Left renal cortex interstitium (tissue), 4 donors: ENCODE results near the gene IGFL1. TPM values are rescaled to one million over a fixed set of nuclear protein-coding genes. Genes with fewer than 3 reads are reported as not detected.
A peak's percentile ranks its signal among the peaks of the same experiment; 100 is the strongest.
"Not testable (repeated sequence)": the region's sequence is repeated elsewhere in the genome, so short reads cannot be mapped to it uniquely, and the experiment has no call there.

Experiments
- DNase-seq, 4 donors: peaks; one replicate each; pipeline ENCODE4 v3.0.0-alpha.2; 2013; ENCODE audit warnings: low read depth in 4 of 4, low spot score in 2 of 4, missing footprints in 1 of 4
- polyA plus RNA-seq, 4 donors: library from polyadenylated mRNA; unstranded; fragments of 120-200 nt; gene quantifications; one replicate each; pipeline ENCODE4 v1.2.1, GENCODE V29; 2013; ENCODE audit not compliant: insufficient read length in 4 of 4

IGFL1 gene
- polyA plus RNA-seq, 4 donors = not detected

DNA sequence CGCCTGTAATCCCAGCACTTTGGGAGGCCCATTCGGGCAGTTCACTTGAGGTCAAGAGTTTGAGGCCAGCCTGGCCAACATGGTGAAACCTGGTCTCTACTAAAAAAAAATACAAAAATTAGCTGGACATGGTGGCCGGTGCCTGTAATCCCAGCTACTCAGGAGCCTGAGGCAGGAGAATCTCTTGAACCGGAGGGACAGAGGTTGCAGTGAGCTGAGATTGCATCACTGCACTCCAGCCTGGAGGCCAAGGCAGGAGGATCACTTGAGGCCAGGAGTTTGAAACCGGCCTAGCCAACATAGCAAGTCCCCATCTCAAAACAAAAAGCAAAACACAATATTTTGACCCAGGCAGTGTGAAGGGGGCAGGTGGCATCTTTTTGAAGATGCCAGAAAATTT is 35.3 kb downstream of the IGFL1 start:
- DNase-seq = not testable (repeated sequence)

DNA sequence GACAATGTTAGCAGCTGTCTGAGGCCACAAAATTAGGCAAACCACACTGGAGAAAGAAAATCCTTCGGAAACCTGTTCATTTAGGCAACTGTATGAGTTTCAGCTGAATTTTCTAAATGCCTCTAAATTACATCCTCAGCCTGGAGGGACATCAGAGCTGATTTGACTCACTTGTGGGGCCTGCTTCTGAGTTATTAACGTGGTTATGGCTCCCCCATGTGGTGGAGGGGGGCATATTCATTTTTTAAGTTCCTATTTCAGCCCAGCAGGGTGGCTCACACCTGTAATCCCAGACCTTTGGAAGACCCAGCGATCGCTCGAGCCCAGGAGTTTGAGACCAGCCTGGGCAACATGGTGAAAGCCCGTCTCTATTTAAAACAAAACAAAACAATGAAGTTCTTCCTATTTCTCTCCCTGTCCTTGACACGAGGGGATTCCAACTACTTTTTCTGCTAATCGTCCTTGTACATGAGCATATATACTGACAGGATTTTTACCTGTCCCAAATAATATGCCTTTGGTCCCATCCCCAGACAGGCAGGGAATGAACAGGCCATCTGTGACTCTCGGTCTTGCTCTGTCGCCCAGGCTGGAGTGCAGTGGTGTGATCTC is 35.8 kb downstream of the IGFL1 start:
- peak; percentile 17 to 66 (median 59) for DNase-seq

DNA sequence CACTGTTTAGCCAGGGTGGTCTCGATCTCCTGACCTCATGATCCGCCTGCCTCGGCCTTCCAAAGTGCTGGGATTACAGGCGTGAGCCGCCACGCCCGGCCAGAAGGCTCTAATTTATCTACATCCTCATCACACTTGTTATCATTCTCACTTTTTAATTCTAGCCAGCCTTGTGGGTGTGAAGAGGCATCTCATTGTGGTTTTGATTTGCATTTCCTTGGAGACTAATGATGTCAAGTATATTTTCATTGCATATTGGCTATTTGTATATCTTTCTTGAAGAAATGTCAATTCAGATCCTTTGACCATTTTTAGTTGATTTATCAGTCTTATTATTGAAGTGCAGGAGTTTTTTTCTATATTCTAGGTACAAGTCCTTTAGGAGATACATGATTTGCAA is 39.6 kb downstream of the IGFL1 start:
- no peak for DNase-seq

DNA sequence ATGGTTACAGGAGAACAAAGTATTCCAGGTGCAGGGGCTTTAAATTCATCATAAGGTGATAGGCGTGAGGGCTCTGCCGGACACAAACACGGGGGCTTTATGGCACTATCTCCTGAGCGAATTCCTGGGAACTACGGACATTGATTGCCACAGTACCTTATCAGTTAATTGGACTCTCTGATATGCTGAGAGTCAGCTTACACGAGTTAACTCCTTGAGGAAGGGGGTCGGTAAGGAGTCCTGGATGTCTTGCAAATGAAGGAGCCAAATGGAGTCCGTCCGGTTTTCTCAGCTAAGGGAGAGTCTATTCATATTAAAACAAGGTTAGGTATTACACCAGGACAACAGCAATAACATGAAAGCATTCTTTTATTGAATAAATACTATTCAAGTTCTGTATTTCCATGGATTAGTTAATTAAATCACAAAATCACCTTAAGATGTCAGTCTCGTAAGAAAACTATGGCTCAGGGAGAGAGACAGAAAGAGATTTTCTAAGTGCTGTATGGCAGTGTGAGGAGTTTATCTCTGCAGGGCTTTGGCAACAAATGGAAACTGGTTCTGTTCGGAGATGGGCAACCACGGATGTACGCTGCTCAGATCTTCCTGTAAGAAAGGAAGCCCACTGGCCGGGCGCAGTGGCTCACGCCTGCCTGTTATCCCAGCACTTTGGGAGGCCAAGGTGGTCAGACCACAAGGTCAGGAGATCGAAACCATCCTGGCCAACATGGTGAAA is 41.1 kb downstream of the IGFL1 start:
- no peak for DNase-seq

DNA sequence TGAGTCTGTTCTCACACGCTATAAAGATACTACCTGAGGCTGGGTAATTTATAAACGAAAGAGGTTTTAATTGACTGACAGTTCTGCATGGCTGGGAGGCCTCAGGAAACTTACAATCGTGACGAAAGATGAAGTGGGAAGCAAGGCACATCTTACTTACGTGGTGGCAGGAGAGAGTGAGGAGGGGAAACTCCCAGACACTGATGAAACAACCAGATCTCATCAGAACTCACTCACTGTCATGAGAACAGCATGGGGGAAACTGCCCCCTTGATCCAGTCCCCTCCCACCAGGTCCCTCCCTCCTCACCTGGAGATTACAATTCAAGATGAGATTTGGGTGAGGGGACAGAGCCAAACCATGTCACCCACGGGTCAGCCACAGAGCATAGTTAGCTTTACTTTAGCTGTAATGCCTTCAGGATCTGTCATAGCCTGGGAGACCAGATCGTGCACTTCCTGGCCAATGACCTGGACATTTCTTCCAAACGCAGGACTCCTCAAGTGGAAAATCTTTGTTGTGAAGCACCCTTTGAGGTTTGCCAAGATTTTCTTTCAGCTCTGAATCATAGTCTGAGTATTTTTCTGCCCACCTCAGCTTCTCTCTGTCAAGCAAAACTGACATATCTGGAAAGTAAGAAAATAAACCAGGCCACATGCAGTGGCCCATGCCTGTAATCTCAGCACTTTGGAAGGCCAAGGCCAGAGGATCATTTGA is 42.1 kb downstream of the IGFL1 start:
- DNase-seq = no peak

DNA sequence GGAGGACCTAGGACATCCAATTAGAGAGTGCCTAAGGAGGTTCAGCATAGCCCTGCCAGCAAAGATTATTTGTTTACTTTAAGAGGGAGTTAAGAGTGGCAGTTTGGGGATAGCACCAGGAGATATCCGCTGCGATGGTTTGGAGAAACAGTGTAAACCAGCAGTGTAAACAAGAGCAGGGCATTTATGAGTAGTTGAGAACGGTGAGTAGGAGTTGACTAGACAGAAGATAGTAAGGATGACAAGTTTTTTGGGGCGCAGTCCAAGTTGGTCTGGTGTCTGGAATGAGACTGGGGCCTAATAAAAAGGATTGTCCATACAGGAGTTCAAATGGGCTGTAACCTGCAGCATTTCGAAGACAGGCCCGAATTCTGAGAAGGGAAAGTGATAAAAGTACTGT is 44.4 kb downstream of the IGFL1 start:
- not testable (repeated sequence) for DNase-seq

DNA sequence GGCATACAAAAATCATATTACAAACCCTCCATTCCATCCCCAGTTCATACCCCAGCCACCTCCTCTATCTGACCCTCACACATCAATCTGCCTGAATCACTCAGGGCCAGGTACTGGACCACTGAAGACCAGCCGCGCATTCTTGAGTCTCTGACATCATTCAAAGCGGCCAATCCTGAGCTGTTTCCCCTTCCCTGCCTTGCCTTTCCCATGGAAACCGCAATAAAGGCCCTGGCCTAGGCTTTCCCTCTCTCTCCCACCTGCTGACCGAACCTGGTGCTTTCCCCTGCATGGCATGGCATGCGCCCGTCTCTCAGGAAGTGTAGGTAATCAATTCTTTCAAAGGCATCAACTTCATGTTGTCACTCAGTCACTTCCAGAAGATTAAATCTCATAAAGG is 49.6 kb downstream of the IGFL1 start:
- DNase-seq = no peak

Other genes starting within 250 kb of the IGFL1 start
- gene CCDC61, start 234.3 kb upstream of the IGFL1 start, polyA plus RNA-seq = 10 to 100 TPM; 10.8 to 17.0 (median 15.3) TPM
- under 1 TPM in 2 of 4 donors, not detected in 2; 0.66 to 0.78 TPM for gene PGLYRP1, start 206.7 kb upstream of the IGFL1 start, polyA plus RNA-seq
- gene IGFL4, start 188.7 kb upstream of the IGFL1 start, polyA plus RNA-seq = under 1 TPM in 3 of 4 donors, not detected in 1; 0.28 to 0.87 (median 0.61) TPM
- gene IGFL3, start 105.1 kb upstream of the IGFL1 start, polyA plus RNA-seq = not detected
- gene IGFL2, start 81.5 kb upstream of the IGFL1 start, polyA plus RNA-seq = not detected
- 10 to 100 TPM; 26.5 to 76.0 (median 49.9) TPM for gene HIF3A, start 67.3 kb downstream of the IGFL1 start, polyA plus RNA-seq
- 100 to 1,000 TPM in 2 of 4 donors, 10 to 100 TPM in 2; 92.2 to 116 (median 107) TPM for gene PPP5C, start 117.3 kb downstream of the IGFL1 start, polyA plus RNA-seq
- 10 to 100 TPM; 52.0 to 76.4 (median 60.9) TPM for gene CCDC8, start 183.8 kb downstream of the IGFL1 start, polyA plus RNA-seq
- gene PNMA8C, start 199.2 kb downstream of the IGFL1 start, polyA plus RNA-seq = under 1 TPM; 0.58 to 0.74 (median 0.69) TPM
- gene PNMA8A, start 241.8 kb downstream of the IGFL1 start, polyA plus RNA-seq = 10 to 100 TPM; 45.6 to 75.2 (median 50.6) TPM